Measurements from ENCODE around the gene NAA35.
A peak's percentile ranks its signal among the peaks of the same experiment; 100 is the strongest.
"Not testable (repeated sequence)": the region's sequence is repeated elsewhere in the genome, so short reads cannot be mapped to it uniquely, and the experiment has no call there.

The NAA35 gene

GRCh38 chr9:85940832-85941621, at the start of gene NAA35:
NAA35 (plus strand) TSS chr9:85941146; CDS start chr9:85942160, 1,014 bp downstream.
- DNase-seq = peak; percentile 99 to 100 (median 99)

- DNase-seq = no peak
These were observed 48.5 kb upstream of the NAA35 start for GRCh38 chr9:85892401-85892800.

GRCh38 chr9:85895685-85896084, 45.3 kb upstream of the NAA35 start:
- DNase-seq = no peak

- DNase-seq = peak in 2 of 3 donors; percentile 2 to 15
These were observed 43.1 kb upstream of the NAA35 start for GRCh38 chr9:85897848-85898247.

- DNase-seq = no peak
These were observed 42.6 kb upstream of the NAA35 start for GRCh38 chr9:85898332-85898731.

GRCh38 chr9:85899388-85899787, 41.6 kb upstream of the NAA35 start:
- no peak for DNase-seq

- DNase-seq = peak; percentile 53 to 60 (median 58)
These were observed 40.3 kb upstream of the NAA35 start for GRCh38 chr9:85900504-85901201.

GRCh38 chr9:85904975-85905374, 36.0 kb upstream of the NAA35 start:
- no peak for DNase-seq

- no peak for DNase-seq
These were observed 35.0 kb upstream of the NAA35 start for GRCh38 chr9:85905957-85906356.

GRCh38 chr9:85909390-85909789, 31.6 kb upstream of the NAA35 start:
- DNase-seq = no peak

GRCh38 chr9:85914108-85914507, 26.8 kb upstream of the NAA35 start:
- DNase-seq = no peak

GRCh38 chr9:85917756-85918155, 23.2 kb upstream of the NAA35 start:
- DNase-seq = no peak

- DNase-seq = no peak
These were observed 15.5 kb upstream of the NAA35 start for GRCh38 chr9:85925493-85925892.

- DNase-seq = no peak
These were observed 13.9 kb upstream of the NAA35 start for GRCh38 chr9:85927076-85927475.

GRCh38 chr9:85931495-85931894, 9.5 kb upstream of the NAA35 start:
- no peak for DNase-seq

GRCh38 chr9:85935950-85936349, 5.0 kb upstream of the NAA35 start:
- DNase-seq = not testable (repeated sequence)

GRCh38 chr9:85940275-85940831, 593 bp upstream of the NAA35 start:
- no peak for DNase-seq

- DNase-seq = no peak
These were observed 635 bp downstream of the NAA35 start for GRCh38 chr9:85941622-85941940.

GRCh38 chr9:85941966-85942912, 1.3 kb downstream of the NAA35 start:
- peak; percentile 0 to 20 (median 8) for DNase-seq

- no peak for DNase-seq
These were observed 2.2 kb downstream of the NAA35 start for GRCh38 chr9:85942913-85943709.

GRCh38 chr9:85943757-85944430, 2.9 kb downstream of the NAA35 start:
- DNase-seq = no peak
